ENCODE data around the gene FOXK1. TPM values are rescaled to one million over a fixed set of nuclear protein-coding genes. Genes with fewer than 3 reads are reported as not detected.

Gene FOXK1
- total RNA-seq, 1 donor from 2014 or later = 53.6 TPM

- Mint-ChIP-seq H3K27me3 (ENCODE audit: low read depth, unreplicated experiment) (peaks cover 7% of the 10 kb centered on the region), H3K9me3 (ENCODE audit: unreplicated experiment) (peaks cover 4% of the 10 kb centered on the region), H3K27ac (ENCODE audit: unreplicated experiment) (no peak overlapping the region), H3K4me1 (ENCODE audit: low read depth, unreplicated experiment) (peaks cover 12% of the 10 kb centered on the region), H3K36me3 (ENCODE audit: low read depth, unreplicated experiment) (peaks cover 13% of the 10 kb centered on the region), H3K4me3 (ENCODE audit: unreplicated experiment) (no peak overlapping the region)
- FAIRE-seq (no peak), DNase-seq (ENCODE audit: low read depth) (no peak)
- H3K9me3 ChIP-seq (ENCODE audit: insufficient read depth, low read depth, low read length) = no peaks in the 10 kb centered on the region
- H3K4me2 ChIP-seq (ENCODE audit: low read length) = no peak overlapping the region
- H2AFZ ChIP-seq (ENCODE audit: low read depth, low read length) = no peak overlapping the region
- no peaks in the 10 kb centered on the region for H3K79me2 ChIP-seq (ENCODE audit: insufficient read depth, low read length)
- no peak overlapping the region for H3K27ac ChIP-seq (ENCODE audit: low read depth, low read length)
- H3K4me1 ChIP-seq (ENCODE audit: insufficient read depth, low read length) = peaks cover 14% of the 10 kb centered on the region
- H3K36me3 ChIP-seq (ENCODE audit: insufficient read depth, low read length) = no peaks in the 10 kb centered on the region
- no peak overlapping the region for H3K9ac ChIP-seq (ENCODE audit: low read length)
- H3K4me3 ChIP-seq (ENCODE audit: insufficient read depth, low read depth, low read length) = no peak overlapping the region
- H4K20me1 ChIP-seq (ENCODE audit: insufficient read depth, low read length) = no peaks in the 10 kb centered on the region
- H3K27me3 ChIP-seq (ENCODE audit: insufficient read depth, low read length) = no peaks in the 10 kb centered on the region
- TF ChIP-seq EZH2 (IDR thresholded peaks at IDR 0.05; ENCODE audit: insufficient read depth, low read length) = no peak
- peak; percentile 43 for TF ChIP-seq CTCF (IDR thresholded peaks at IDR 0.05; ENCODE audit: insufficient read depth, low read depth, low read length)
Observed at GRCh38 chr7:4797858-4798705, 116.0 kb downstream of the FOXK1 start.

GRCh38 chr7:4798706-4799235, 116.7 kb downstream of the FOXK1 start:
- Histone ChIP-seq H3K4me3 (ENCODE audit: insufficient read depth, low read depth, low read length) (no peak overlapping the region), H2AFZ (ENCODE audit: low read depth, low read length) (no peak overlapping the region), H3K4me1 (ENCODE audit: insufficient read depth, low read length) (peaks cover 11% of the 10 kb centered on the region), H3K79me2 (ENCODE audit: insufficient read depth, low read length) (no peaks in the 10 kb centered on the region), H3K27me3 (ENCODE audit: insufficient read depth, low read length) (no peaks in the 10 kb centered on the region), H3K9me3 (ENCODE audit: insufficient read depth, low read depth, low read length) (no peaks in the 10 kb centered on the region), H3K4me2 (ENCODE audit: low read length) (no peak overlapping the region), H3K27ac (ENCODE audit: low read depth, low read length) (no peak overlapping the region), H3K36me3 (ENCODE audit: insufficient read depth, low read length) (no peaks in the 10 kb centered on the region), H3K9ac (ENCODE audit: low read length) (no peak overlapping the region), H4K20me1 (ENCODE audit: insufficient read depth, low read length) (no peaks in the 10 kb centered on the region)
- H3K4me1 Mint-ChIP-seq (ENCODE audit: low read depth, unreplicated experiment) = peaks cover 11% of the 10 kb centered on the region
- H3K9me3 Mint-ChIP-seq (ENCODE audit: unreplicated experiment) = peaks cover 4% of the 10 kb centered on the region
- FAIRE-seq = no peak
- no peak overlapping the region for H3K4me3 Mint-ChIP-seq (ENCODE audit: unreplicated experiment)
- DNase-seq (ENCODE audit: low read depth) = no peak
- TF ChIP-seq CTCF (IDR thresholded peaks at IDR 0.05; ENCODE audit: insufficient read depth, low read depth, low read length) (no peak), EZH2 (IDR thresholded peaks at IDR 0.05; ENCODE audit: insufficient read depth, low read length) (no peak)
- peaks cover 13% of the 10 kb centered on the region for H3K36me3 Mint-ChIP-seq (ENCODE audit: low read depth, unreplicated experiment)
- no peak overlapping the region for H3K27ac Mint-ChIP-seq (ENCODE audit: unreplicated experiment)
- peaks cover 7% of the 10 kb centered on the region for H3K27me3 Mint-ChIP-seq (ENCODE audit: low read depth, unreplicated experiment)
